ENCODE results near the gene TRPV5.

TRPV5 gene

GRCh38 chr7:142886866-142887265 is 46.7 kb downstream of the TRPV5 start:
- FAIRE-seq (no peak), DNase-seq (ENCODE audit: low spot score) (no peak)

- DNase-seq (ENCODE audit: low spot score), result no peak
- FAIRE-seq, result no peak
These were observed 48.0 kb downstream of the TRPV5 start, which contains the start of gene TRPV6 for GRCh38 chr7:142885311-142886230. Gene TRPV6, minus strand, starts transcription at chr7:142885745.

GRCh38 chr7:142884286-142884640 is 49.3 kb downstream of the TRPV5 start:
- no peak for DNase-seq (ENCODE audit: low spot score)
- FAIRE-seq, result no peak

- FAIRE-seq (no peak), DNase-seq (ENCODE audit: low spot score) (no peak)
These were observed 49.8 kb downstream of the TRPV5 start for GRCh38 chr7:142883571-142884285.

- FAIRE-seq (no peak), DNase-seq (ENCODE audit: low spot score) (no peak)
These were observed 50.4 kb downstream of the TRPV5 start for GRCh38 chr7:142883145-142883544.

GRCh38 chr7:142882338-142882678 is 51.2 kb downstream of the TRPV5 start:
- FAIRE-seq (no peak), DNase-seq (ENCODE audit: low spot score) (no peak)

- FAIRE-seq (no peak), DNase-seq (ENCODE audit: low spot score) (no peak)
These were observed 51.8 kb downstream of the TRPV5 start for GRCh38 chr7:142881586-142882337.

GRCh38 chr7:142880876-142881505 is 52.6 kb downstream of the TRPV5 start:
- no peak for FAIRE-seq
- no peak for DNase-seq (ENCODE audit: low spot score)

- DNase-seq (ENCODE audit: low spot score) (no peak), FAIRE-seq (no peak)
These were observed 54.5 kb downstream of the TRPV5 start for GRCh38 chr7:142879060-142879459.

GRCh38 chr7:142878315-142878714 is 55.2 kb downstream of the TRPV5 start:
- no peak for DNase-seq (ENCODE audit: low spot score)
- FAIRE-seq, result no peak

- DNase-seq (ENCODE audit: low spot score) (no peak), FAIRE-seq (no peak)
These were observed 56.3 kb downstream of the TRPV5 start for GRCh38 chr7:142876991-142877910.

- DNase-seq (ENCODE audit: low spot score) (no peak), FAIRE-seq (no peak)
These were observed 57.1 kb downstream of the TRPV5 start for GRCh38 chr7:142876236-142876960.

- DNase-seq (ENCODE audit: low spot score), result no peak
- FAIRE-seq, result no peak
These were observed 58.1 kb downstream of the TRPV5 start for GRCh38 chr7:142875456-142875855.

- DNase-seq (ENCODE audit: low spot score), result no peak
- no peak for FAIRE-seq
These were observed 58.7 kb downstream of the TRPV5 start for GRCh38 chr7:142874837-142875236.

- FAIRE-seq (no peak), DNase-seq (ENCODE audit: low spot score) (no peak)
These were observed 59.1 kb downstream of the TRPV5 start for GRCh38 chr7:142874409-142874808.

GRCh38 chr7:142873871-142874270 is 59.7 kb downstream of the TRPV5 start:
- FAIRE-seq (no peak), DNase-seq (ENCODE audit: low spot score) (no peak)

- DNase-seq (ENCODE audit: low spot score) (no peak), FAIRE-seq (no peak)
These were observed 60.2 kb downstream of the TRPV5 start for GRCh38 chr7:142873281-142873784.

GRCh38 chr7:142872106-142872675 is 61.4 kb downstream of the TRPV5 start:
- FAIRE-seq (no peak), DNase-seq (ENCODE audit: low spot score) (no peak)

Data from RCC 7860 (cell line).